GM18508 (cell line): Measurements from ENCODE around the gene GPR135.

ENCODE experiments used
- ATAC-seq: cut with Tn5 transposase; IDR thresholded peaks from one replicate; pipeline ENCODE4 v1.9.1; 2021; ENCODE audit warnings: moderate number of reproducible peaks; ENCODE audit not compliant: insufficient read depth, unreplicated experiment

Gene GPR135

GRCh38 chr14:59425322-59425935 lies 39.8 kb downstream of the GPR135 start:
- no peak for ATAC-seq

GRCh38 chr14:59424341-59425071 lies 40.7 kb downstream of the GPR135 start:
- no peak for ATAC-seq

- no peak for ATAC-seq
Measured at GRCh38 chr14:59422069-59422881, 42.9 kb downstream of the GPR135 start.

- no peak for ATAC-seq
Measured at GRCh38 chr14:59419303-59419702, 45.9 kb downstream of the GPR135 start.

- ATAC-seq, result no peak
Measured at GRCh38 chr14:59417311-59417710, 47.9 kb downstream of the GPR135 start.

- no peak for ATAC-seq
Measured at GRCh38 chr14:59415836-59416602, 49.2 kb downstream of the GPR135 start.
